Activated naive CD4-positive, alpha-beta T cell treated with anti-CD3 and anti-CD28 coated beads for 36 hours (primary cell): Measurements from ENCODE around the gene SH3YL1. TPM values are rescaled to one million over a fixed set of nuclear protein-coding genes. Genes with fewer than 3 reads are reported as not detected.

Source experiments
- total RNA-seq, 2 experiments: library from RNA; stranded (reverse); gene quantifications; one replicate each; pipeline ENCODE4 v1.2.3, GENCODE V29; 2021

Gene SH3YL1
- total RNA-seq, 2 experiments from 2014 or later: 17.1 to 17.9 TPM

Other genes with a start within 250 kb of the SH3YL1 start
- under 1 TPM in 1 of 2 experiments, not detected in 1; 0.10 TPM for gene FAM110C, start 217.5 kb downstream of the SH3YL1 start, total RNA-seq
- gene ACP1, start 915 bp upstream of the SH3YL1 start, total RNA-seq: 100 to 1,000 TPM; 144 to 147 TPM
- not detected for gene ALKAL2, start 24.1 kb upstream of the SH3YL1 start, total RNA-seq